NCI-H1436 treated with DMSO at 0.1 percent for 48 hours (cell line): ENCODE measurements around the gene MYO16.

Experiments
- DNase-seq: peaks from one replicate; lab custom pipeline; 2025; lab: John Stamatoyannopoulos, UW

Gene MYO16

GRCh38 chr13:109126891-109127641 is 497.7 kb downstream of the MYO16 start:
- no peak for DNase-seq

GRCh38 chr13:109128121-109128520 is 498.7 kb downstream of the MYO16 start:
- no peak for DNase-seq

GRCh38 chr13:109130093-109130835 is 500.9 kb downstream of the MYO16 start:
- no peak for DNase-seq

GRCh38 chr13:109131698-109132257 is 502.4 kb downstream of the MYO16 start:
- DNase-seq, result no peak

- DNase-seq, result no peak
Observed at GRCh38 chr13:109135018-109135417, 505.6 kb downstream of the MYO16 start.

- DNase-seq, result no peak
Observed at GRCh38 chr13:109136873-109137272, 507.5 kb downstream of the MYO16 start.

- no peak for DNase-seq
Observed at GRCh38 chr13:109139346-109139745, 509.9 kb downstream of the MYO16 start.

- no peak for DNase-seq
Observed at GRCh38 chr13:109140054-109140453, 510.6 kb downstream of the MYO16 start.

GRCh38 chr13:109140479-109141349 is 511.3 kb downstream of the MYO16 start:
- DNase-seq, result no peak

- DNase-seq, result no peak
Observed at GRCh38 chr13:109141706-109142105, 512.3 kb downstream of the MYO16 start.

GRCh38 chr13:109144693-109145437 is 515.5 kb downstream of the MYO16 start:
- no peak for DNase-seq

GRCh38 chr13:109145631-109146030 is 516.2 kb downstream of the MYO16 start:
- DNase-seq, result no peak

- no peak for DNase-seq
Observed at GRCh38 chr13:109146393-109146792, 517.0 kb downstream of the MYO16 start.

- no peak for DNase-seq
Observed at GRCh38 chr13:109146912-109147647, 517.7 kb downstream of the MYO16 start.

GRCh38 chr13:109148243-109148642 is 518.8 kb downstream of the MYO16 start:
- DNase-seq, result no peak

- no peak for DNase-seq
Observed at GRCh38 chr13:109150696-109151095, 521.3 kb downstream of the MYO16 start.

- DNase-seq, result no peak
Observed at GRCh38 chr13:109151255-109151654, 521.8 kb downstream of the MYO16 start.

GRCh38 chr13:109151696-109152095 is 522.3 kb downstream of the MYO16 start:
- DNase-seq, result no peak

GRCh38 chr13:109152311-109152820 is 523.0 kb downstream of the MYO16 start:
- no peak for DNase-seq

- no peak for DNase-seq
Observed at GRCh38 chr13:109152941-109153340, 523.5 kb downstream of the MYO16 start.
